Ectodermal cell (in vitro differentiated cells): ENCODE measurements around the gene GOLGA2.

Experiments
- H3K27ac ChIP-seq: 2 replicates; pipeline ENCODE4 v1.7.0; 2013; ENCODE audit warnings: mild to moderate bottlenecking, low read depth, low read length; ENCODE audit not compliant: insufficient read depth, poor library complexity, severe bottlenecking
- H3K27me3 ChIP-seq: 2 replicates; pipeline ENCODE4 v1.7.0; 2013; ENCODE audit warnings: mild to moderate bottlenecking, low read length; ENCODE audit not compliant: insufficient read depth, control insufficient read depth, poor library complexity, severe bottlenecking
- H3K36me3 ChIP-seq: one replicate; pipeline ENCODE4 v1.7.0; 2013; ENCODE audit warnings: low read length; ENCODE audit not compliant: control insufficient read depth, insufficient read depth
- H3K4me1 ChIP-seq: one replicate; pipeline ENCODE4 v1.7.0; 2013; ENCODE audit warnings: low read length; ENCODE audit not compliant: control insufficient read depth, insufficient read depth
- H3K4me3 ChIP-seq: 2 replicates; pipeline ENCODE4 v1.7.0; 2013; ENCODE audit warnings: low read depth, low read length, control low read depth; ENCODE audit not compliant: insufficient read depth
- H3K9me3 ChIP-seq: 2 replicates; pipeline ENCODE4 v1.7.0; 2013; ENCODE audit warnings: mild to moderate bottlenecking, low read length, moderate library complexity; ENCODE audit not compliant: control insufficient read depth
- WGBS, 2 experiments: methylation state at CpG; one replicate each; pipeline ENCODE4 v1.1.7; 2013; ENCODE audit warnings: missing lambda C conversion rate in 2 of 2; 5-methylcytosine and 5-hydroxymethylcytosine counted together

The GOLGA2 gene

GRCh38 chr9:128224877-128225276 is 50.9 kb downstream of the GOLGA2 start:
- Histone ChIP-seq H3K27ac (no peak overlapping the region), H3K4me1 (no peaks in the 10 kb centered on the region), H3K27me3 (no peaks in the 10 kb centered on the region), H3K36me3 (peaks cover 4% of the 10 kb centered on the region), H3K9me3 (no peaks in the 10 kb centered on the region), H3K4me3 (no peak overlapping the region)
- 95 to 97% methylated on average over 7 of the region's 7 CpGs for WGBS, 2 experiments

- H3K4me1 ChIP-seq, result peaks cover 5% of the 10 kb centered on the region
- 94 to 95% methylated on average over 13 of the region's 13 CpGs for WGBS, 2 experiments
Measured at GRCh38 chr9:128222880-128223670, 52.7 kb downstream of the GOLGA2 start.

GRCh38 chr9:128222026-128222425 is 53.8 kb downstream of the GOLGA2 start:
- Histone ChIP-seq H3K4me1 (peaks cover 9% of the 10 kb centered on the region), H3K27ac (no peak overlapping the region), H3K4me3 (no peak overlapping the region), H3K9me3 (no peaks in the 10 kb centered on the region), H3K27me3 (no peaks in the 10 kb centered on the region), H3K36me3 (peaks cover 10% of the 10 kb centered on the region)
- 93 to 94% methylated on average over 10 of the region's 10 CpGs for WGBS, 2 experiments

More at GRCh38 chr9:128222880-128223670, 52.7 kb downstream of the GOLGA2 start:
- Histone ChIP-seq H3K27ac (no peak overlapping the region), H3K36me3 (peaks cover 10% of the 10 kb centered on the region), H3K27me3 (no peaks in the 10 kb centered on the region), H3K4me3 (no peak overlapping the region), H3K9me3 (no peaks in the 10 kb centered on the region)

- Histone ChIP-seq H3K27ac (no peak overlapping the region), H3K36me3 (peaks cover 10% of the 10 kb centered on the region), H3K9me3 (no peaks in the 10 kb centered on the region), H3K4me1 (peaks cover 9% of the 10 kb centered on the region), H3K4me3 (no peak overlapping the region), H3K27me3 (no peaks in the 10 kb centered on the region)
- WGBS, 2 experiments, result 95 to 97% methylated on average over 9 of the region's 9 CpGs
Measured at GRCh38 chr9:128219831-128220230, 56.0 kb downstream of the GOLGA2 start.

GRCh38 chr9:128218518-128219389 is 57.1 kb downstream of the GOLGA2 start:
- Histone ChIP-seq H3K4me1 (peaks cover 9% of the 10 kb centered on the region), H3K9me3 (no peaks in the 10 kb centered on the region), H3K27me3 (no peaks in the 10 kb centered on the region), H3K27ac (no peak overlapping the region), H3K36me3 (peaks cover 10% of the 10 kb centered on the region), H3K4me3 (peak overlapping the region; percentile 25)
- WGBS, 2 experiments, result 45 to 46% methylated on average over 47 of the region's 47 CpGs

- H3K27ac ChIP-seq, result no peak overlapping the region
Measured at GRCh38 chr9:128218172-128218517, 57.7 kb downstream of the GOLGA2 start.

GRCh38 chr9:128216781-128217553 is 58.8 kb downstream of the GOLGA2 start:
- WGBS, 2 experiments, result 95 to 96% methylated on average over 16 of the region's 16 CpGs
- H3K27ac ChIP-seq, result no peak overlapping the region
- peaks cover 9% of the 10 kb centered on the region for H3K4me1 ChIP-seq
- H3K4me3 ChIP-seq, result no peak overlapping the region
- peaks cover 7% of the 10 kb centered on the region for H3K36me3 ChIP-seq
- H3K9me3 ChIP-seq, result no peaks in the 10 kb centered on the region
- H3K27me3 ChIP-seq, result no peaks in the 10 kb centered on the region

More at GRCh38 chr9:128218172-128218517, 57.7 kb downstream of the GOLGA2 start:
- H3K9me3 ChIP-seq, result no peaks in the 10 kb centered on the region
- H3K4me3 ChIP-seq, result peak overlapping the region; percentile 25
- peaks cover 10% of the 10 kb centered on the region for H3K36me3 ChIP-seq
- no peaks in the 10 kb centered on the region for H3K27me3 ChIP-seq
- peaks cover 9% of the 10 kb centered on the region for H3K4me1 ChIP-seq
- WGBS, 2 experiments, result 83 to 89% methylated on average over 11 of the region's 11 CpGs

- Histone ChIP-seq H3K4me1 (peaks cover 9% of the 10 kb centered on the region), H3K36me3 (peaks cover 7% of the 10 kb centered on the region), H3K27ac (no peak overlapping the region), H3K4me3 (no peak overlapping the region), H3K27me3 (no peaks in the 10 kb centered on the region), H3K9me3 (no peaks in the 10 kb centered on the region)
- WGBS, 2 experiments, result 91 to 94% methylated on average over 9 to 10 of the region's 10 CpGs
Measured at GRCh38 chr9:128215491-128216409, 60.1 kb downstream of the GOLGA2 start.
